ENCODE data around the gene PPIP5K2. TPM values are rescaled to one million over a fixed set of nuclear protein-coding genes. Genes with fewer than 3 reads are reported as not detected.

The PPIP5K2 gene
- total and polyA plus RNA-seq, 2 of the 8 experiments (the other 6 are each of a cell fraction or from before 2014, with no cell fraction given): 14.8 to 46.6 TPM

- TF ChIP-seq RBBP5 (IDR thresholded peaks at IDR 0.05; ENCODE audit: borderline replicate concordance, low read depth, low read length): peak; percentile 91
These were observed 139.0 kb downstream of the PPIP5K2 start (continued) for GRCh38 chr5:103258957-103259704.

Measured in H1 (cell line).